ENCODE data around the gene FDCSP.
"Not testable (repeated sequence)": the region's sequence is repeated elsewhere in the genome, so short reads cannot be mapped to it uniquely, and the experiment has no call there.

Gene FDCSP

DNA sequence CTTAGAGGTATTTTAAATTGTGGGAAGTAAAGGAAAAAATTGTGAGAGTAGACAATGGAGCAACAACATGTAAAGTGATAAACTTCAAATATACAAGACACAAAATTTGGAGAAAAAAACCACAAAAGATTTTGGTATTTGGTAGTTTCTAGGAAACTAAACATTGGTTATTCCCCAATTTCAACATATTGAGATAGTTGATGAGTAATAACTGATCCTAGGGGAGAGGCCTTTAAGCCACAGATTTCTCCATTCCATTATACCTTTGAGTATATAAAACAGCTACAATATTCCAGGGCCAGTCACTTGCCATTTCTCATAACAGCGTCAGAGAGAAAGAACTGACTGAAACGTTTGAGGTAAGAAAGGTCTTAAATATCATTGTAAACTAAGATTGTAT is at the start of gene FDCSP:
TSS of gene FDCSP (plus strand) at position 301 of the 400 bp plus-strand sequence. CDS start 5,071 bp downstream, outside the sequence.
- no peak for DNase-seq

DNA sequence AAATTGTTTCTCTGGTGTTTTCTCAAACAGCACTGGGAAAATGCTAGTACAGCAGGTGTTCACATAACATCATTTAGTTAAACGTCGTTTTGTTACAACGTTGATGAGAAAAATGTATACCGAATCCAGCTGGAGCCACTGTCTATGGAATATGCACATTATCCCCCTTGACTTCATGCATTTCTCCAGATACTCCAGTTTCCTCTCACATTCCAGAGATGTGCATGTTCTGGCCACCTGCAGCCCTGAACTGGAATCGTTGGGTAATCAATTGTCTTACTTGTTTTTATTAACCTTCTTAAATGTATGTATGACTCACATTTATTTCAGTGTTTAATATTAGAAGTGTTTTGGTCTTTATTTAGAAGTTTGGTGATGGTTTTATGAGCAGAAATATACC is 48.8 kb upstream of the FDCSP start:
- no peak for DNase-seq

- no peak for DNase-seq
Measured at GRCh38 chr4:70178075-70178660, 47.8 kb upstream of the FDCSP start.

DNA sequence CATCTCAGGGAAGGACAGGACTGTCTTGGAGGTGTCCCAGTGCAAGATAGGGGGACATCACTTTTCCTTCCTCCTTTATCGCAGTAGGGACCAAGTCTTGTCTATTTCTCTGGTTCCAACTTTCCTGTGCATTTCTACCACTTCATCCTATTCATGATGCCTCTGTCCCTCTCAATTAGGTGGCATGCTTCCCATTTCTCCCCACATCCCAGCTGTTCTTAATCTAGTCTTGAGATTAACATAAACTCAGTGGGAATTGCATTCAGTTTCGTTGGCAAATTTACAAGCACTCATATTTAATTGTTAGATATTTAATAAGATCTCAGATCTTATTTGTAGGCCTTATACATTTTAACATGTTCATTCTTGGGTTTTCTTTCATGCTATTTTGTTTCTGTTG is 46.1 kb upstream of the FDCSP start:
- DNase-seq: no peak

DNA sequence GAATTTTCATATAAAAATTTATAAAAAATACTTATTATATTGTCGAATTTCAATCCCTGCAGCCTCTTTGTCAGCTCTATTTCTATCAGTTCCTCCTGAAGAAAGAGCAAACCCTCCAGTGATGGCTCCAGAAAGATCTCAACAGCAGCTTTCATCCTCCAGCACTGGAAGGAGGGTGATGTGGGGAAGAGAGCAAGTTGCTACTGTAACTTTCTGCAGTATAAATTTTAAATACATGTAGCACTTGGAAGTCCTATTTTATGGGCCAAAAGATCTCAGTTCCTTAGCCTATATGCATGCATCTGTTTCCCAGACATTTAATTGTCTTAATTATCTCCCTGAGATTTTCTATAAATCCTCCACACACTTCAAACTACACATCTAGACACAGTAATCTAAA is 44.1 kb upstream of the FDCSP start:
- DNase-seq: no peak

DNA sequence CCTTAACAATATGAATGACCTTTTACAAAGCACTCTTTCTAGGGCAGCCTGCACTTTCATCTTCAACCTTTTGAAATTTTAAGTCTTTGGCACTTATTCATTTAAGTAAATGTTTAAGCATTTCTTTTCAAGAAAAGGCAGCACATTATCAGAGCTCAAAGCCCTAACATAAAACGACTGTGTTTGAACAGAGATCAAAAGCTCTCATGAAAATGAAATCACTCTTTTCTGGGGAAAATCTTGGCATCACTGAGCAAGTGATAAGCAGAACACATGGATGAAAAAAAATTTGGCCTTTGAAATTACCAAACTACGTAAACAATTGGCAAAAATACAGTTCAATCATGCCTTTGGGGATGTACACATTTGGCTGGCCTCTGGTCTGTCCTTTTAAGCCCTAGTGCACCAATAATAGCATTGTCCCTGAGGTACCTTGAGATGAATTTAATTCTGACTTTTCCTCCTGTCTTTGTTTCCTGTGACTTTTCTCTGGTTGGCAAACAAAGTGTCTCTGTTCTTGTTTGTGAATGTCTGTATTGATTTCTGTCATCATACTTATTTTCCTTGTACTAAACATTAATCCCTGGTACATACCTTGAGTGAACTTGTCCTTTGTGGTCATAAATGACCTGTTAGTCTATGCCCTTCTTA is 43.3 kb upstream of the FDCSP start:
- DNase-seq: no peak

DNA sequence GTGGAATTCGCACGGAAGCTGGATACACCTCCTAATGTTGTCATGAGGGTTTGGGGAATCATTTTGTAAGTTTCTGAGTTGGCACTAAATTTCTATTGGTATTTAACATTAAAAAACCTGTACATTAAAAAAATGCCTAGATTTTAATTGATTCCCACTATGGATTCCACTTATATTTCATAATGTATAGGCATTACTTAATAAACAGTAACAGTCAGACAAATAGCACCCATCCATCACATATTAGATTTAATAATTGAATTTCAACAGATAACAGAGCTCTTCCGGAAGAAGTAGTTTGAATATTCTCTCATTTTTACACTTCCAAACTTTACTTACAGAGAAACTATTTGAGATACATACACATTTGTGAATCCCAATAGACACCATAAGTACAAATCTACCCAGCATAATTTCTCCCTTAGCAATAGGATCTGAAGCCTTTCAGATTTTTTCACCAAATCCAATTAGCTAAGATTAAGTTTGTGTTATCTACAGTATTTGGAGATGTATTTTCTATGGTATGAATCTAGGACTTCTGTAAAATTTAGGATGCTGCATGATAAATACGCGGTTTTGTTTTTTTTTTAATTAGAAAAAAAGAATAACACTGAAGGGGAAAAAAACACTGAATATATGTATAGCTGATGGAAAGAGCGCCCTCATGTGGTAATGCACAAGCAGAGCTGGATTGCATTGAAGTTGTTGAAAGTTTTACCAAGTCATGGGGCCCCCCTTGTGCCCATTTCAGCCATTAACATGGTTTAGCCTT is 42.6 kb upstream of the FDCSP start:
- DNase-seq: no peak

DNA sequence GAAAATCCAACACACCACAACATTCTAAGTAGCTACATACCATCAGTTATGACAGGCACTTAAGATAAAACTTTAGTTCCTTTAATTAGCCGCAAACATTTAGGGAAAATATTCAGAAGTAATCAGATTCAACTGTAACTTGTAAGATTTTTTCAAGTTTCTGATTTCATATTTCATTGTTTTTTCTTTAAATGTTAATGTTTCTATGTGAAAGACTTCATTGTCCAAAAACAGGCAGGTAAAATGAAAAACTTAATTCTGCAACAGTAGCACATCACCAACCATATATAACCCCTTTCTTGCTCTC is 42.0 kb upstream of the FDCSP start:
- no peak for DNase-seq

DNA sequence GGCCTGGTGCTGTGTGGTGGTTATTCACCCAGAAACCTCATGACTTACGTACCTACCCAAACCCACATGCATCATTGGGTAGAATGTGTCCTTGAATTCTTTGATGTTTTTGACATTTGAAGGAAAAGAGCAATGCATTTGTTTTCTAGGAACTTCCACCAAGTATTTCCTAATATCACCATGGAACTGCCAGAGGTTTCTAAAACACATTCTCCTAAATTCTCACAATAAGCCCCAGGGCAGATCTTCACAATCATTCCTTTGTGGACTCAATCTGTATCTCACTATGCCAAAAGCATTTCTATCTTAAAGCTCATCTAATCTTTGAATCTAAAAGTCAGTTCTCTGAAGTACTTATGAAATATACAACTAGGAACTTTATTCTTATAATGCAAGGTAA is 38.7 kb upstream of the FDCSP start:
- no peak for DNase-seq

DNA sequence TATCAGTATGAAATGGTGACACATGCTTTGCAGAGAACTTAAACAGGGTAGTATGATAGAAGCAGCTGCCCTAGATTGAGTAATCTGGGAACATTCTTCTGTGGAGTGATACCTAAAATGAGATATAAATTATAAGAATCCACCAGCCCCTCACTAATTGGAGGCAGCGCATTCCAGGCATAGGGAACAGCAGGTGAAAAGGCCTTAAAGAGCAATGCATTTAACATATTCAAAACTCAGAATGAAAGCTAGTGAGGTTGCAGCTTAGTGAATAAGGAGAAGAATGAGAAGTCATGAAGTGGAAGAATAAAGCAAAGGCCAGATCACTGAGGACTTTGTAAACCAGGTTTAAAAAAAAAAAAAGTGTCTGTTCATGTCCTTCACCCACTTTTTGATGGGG is 35.3 kb upstream of the FDCSP start:
- DNase-seq: no peak

DNA sequence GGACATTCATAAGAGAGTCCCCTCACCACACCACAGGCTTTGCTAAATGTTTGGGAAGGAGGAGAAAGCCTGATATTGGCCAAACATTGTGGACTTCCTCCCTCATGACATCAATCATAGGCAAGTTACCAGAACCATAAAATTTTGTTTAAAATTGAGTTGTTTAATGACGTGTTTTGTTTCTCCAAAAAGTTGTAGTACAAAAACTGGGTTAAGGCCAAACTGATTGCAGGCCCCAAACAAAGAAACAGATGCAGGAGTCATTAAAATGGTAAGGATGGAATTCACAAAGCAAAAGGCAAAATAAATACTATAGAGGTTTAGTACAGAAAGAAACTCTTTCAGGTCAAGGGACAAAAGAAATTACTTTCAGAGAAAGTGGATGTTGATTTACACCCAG is 34.3 kb upstream of the FDCSP start:
- no peak for DNase-seq

GRCh38 chr4:70192895-70193294 is 33.0 kb upstream of the FDCSP start:
- DNase-seq: no peak

DNA sequence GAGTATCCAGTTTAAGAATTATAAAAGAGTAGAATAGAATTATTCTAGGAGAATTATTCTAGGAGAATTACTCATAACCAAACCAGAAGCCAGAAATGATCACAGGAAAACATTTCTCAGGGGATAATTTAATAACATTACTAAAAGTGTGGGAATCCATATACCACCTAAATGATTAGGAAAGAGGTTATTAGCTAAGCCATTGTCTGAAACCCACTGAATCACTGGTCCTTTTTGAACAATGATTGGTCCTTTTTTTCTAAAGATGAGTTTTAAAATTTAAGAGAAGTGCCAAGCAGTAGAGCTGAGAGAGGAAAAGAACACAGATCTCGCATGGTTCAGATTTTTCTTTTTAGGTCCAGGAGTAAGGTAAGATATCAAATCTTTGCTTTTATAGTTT is 30.5 kb upstream of the FDCSP start, which contains the start of gene ODAM:
TSS of gene ODAM (plus strand) at position 301 of the 400 bp plus-strand sequence. CDS start 819 bp downstream, outside the sequence.
- DNase-seq: no peak

DNA sequence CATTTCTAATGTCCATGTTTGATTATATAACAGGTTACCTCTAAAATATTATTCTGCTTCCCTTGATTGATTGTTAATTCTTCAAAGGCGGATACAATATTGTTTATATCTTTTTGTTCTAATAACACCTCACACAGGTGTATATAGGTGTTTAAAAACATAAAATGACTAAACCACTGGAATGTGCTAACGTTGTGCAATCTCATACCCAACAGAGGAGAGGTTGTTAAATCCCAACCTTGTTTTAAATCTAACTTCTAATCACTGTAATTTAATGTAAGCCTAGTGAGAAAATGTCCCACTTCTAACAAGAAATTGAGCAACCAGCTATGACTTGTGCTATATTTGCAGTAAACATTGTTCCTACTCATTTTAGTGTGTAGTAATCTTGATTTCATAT is 29.1 kb upstream of the FDCSP start:
- no peak for DNase-seq

DNA sequence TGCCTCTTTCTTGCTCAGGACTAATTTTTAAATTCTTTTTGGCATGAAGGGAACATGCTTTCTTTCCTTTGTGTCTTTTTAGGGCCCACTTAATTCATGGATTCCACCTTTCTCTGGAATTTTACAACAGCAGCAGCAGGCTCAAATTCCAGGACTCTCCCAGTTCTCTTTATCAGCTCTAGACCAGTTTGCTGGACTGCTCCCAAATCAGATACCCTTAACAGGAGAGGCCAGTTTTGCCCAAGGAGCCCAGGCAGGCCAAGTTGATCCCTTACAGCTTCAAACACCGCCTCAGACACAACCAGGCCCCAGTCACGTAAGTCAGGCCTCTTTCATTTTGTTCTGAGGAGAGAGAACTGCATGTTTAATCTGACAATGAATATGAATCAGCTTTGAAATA is 28.1 kb upstream of the FDCSP start:
- DNase-seq: no peak

DNA sequence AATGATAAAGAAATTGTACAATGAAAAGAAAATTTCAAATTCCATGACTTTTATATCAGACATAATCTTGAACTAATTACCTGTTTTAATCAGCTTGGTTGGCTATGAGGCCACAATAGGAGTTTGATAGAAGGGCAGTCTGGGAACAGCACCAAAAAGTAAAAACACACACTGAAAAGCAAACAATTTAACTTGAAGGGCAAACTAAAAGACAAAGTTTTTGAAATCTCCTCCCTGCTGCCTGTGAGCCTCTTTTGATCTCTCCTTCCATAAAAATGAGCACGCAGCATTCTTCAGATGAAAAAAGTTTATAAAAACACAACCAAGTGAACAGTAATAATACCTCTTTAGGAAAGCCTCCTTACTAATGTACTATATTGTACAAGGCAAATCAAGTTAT is 22.3 kb upstream of the FDCSP start:
- DNase-seq: no peak

DNA sequence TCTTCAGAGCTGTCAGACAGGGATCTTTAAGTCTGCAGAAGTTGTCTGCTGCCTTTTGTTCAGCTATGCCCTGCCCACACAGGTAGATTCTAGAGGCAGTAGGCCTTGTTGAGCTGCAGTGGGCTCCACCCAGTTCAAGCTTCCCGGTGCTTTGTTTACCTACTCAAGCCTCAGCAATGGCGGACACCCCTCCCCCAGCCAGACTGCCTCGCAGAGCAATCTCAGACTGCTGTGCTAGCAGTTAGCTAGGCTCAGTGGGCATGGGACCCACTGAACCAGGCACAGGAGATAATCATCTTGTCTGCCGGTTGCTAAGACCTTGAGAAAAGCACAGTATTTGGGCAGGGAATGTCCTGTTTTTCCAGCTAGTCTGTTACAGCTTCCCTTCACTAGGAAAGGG is 13.2 kb upstream of the FDCSP start:
- DNase-seq: not testable (repeated sequence)

- DNase-seq: not testable (repeated sequence)
Measured at GRCh38 chr4:70216109-70216508, 9.8 kb upstream of the FDCSP start.

GRCh38 chr4:70216550-70216949 is 9.4 kb upstream of the FDCSP start:
- DNase-seq: not testable (repeated sequence)

- DNase-seq: not testable (repeated sequence)
Measured at GRCh38 chr4:70221389-70221788, 4.5 kb upstream of the FDCSP start.

- DNase-seq: not testable (repeated sequence)
Measured at GRCh38 chr4:70221818-70222217, 4.1 kb upstream of the FDCSP start.

DNA sequence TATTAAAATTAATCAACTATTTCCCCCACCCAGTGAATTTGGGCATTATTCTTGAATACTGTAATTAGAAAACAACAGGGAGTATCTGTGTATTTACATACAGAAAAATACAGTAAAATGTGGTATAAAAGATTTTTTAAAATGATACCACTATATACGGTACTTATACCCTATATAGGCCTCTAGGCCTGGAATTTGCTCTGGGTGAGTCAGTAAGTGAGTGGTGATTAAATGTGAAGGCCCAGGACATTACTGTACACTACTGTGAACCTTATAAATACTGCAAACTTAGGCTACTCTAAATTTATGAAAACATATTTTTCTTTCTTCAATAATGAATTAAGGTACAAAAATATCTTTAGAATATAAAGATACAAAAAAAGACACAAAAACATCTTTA is 10.2 kb downstream of the FDCSP start:
- no peak for DNase-seq

- DNase-seq: no peak
Measured at GRCh38 chr4:70239131-70239883, 13.4 kb downstream of the FDCSP start.
